Psoas muscle (tissue), 8 donors: ENCODE data around the gene RAD51B. TPM values are rescaled to one million over a fixed set of nuclear protein-coding genes. Genes with fewer than 3 reads are reported as not detected.

Experiments used
- ATAC-seq, 4 donors: fragments of 200-7000 bp; cut with Tn5 transposase; one replicate each; pipeline ENCODE4 v1.9.1; 2020; ENCODE audit warnings: moderate library complexity in 3 of 4, mild to moderate bottlenecking in 2 of 4
- DNase-seq, 2 donors: peaks; one replicate each; pipeline ENCODE4 v3.0.0-alpha.2; 2020
- H3K27ac ChIP-seq: fragments of 200-600 bp; one replicate; pipeline ENCODE4 v1.8.0; 2022
- H3K27me3 ChIP-seq, 3 donors: fragments of 200-600 bp in 1 of 3; one replicate each; pipeline versions ENCODE4 v1.6.1 to v1.8.0; 2013 to 2022; ENCODE audit warnings: low read length in 2 of 3, mild to moderate bottlenecking in 2 of 3, moderate library complexity in 1 of 3; ENCODE audit not compliant: insufficient read depth in 3 of 3
- H3K36me3 ChIP-seq, 2 donors: fragments of 200-600 bp in 1 of 2; one replicate each; pipeline versions ENCODE4 v1.6.1 to v1.8.0; 2013 to 2022; ENCODE audit warnings: low read depth in 1 of 2, mild to moderate bottlenecking in 1 of 2, moderate library complexity in 1 of 2; ENCODE audit not compliant: insufficient read depth in 1 of 2
- H3K4me1 ChIP-seq: fragments of 200-600 bp; one replicate; pipeline ENCODE4 v1.8.0; 2022
- H3K4me3 ChIP-seq: fragments of 200-600 bp; one replicate; pipeline ENCODE4 v1.8.0; 2022; ENCODE audit warnings: mild to moderate bottlenecking
- H3K9me3 ChIP-seq: fragments of 200-600 bp; one replicate; pipeline ENCODE4 v1.8.0; 2022
- whole genome bisulfite sequencing, 3 donors: extraction: QIAGEN DNeasy Blood & Tissue Kit; methylation state at CpG; one replicate each; pipeline versions ENCODE4 v1.1.6 to v1.1.7; 2013; 5-methylcytosine and 5-hydroxymethylcytosine counted together
- intact Hi-C, 2 donors: fragments of 100-400 bp; cut with DNase I; formaldehyde crosslinking; loops; one replicate each; pipeline versions ENCODE4 v1.11.0 to v1.14.2; 2022
- polyA plus RNA-seq, 3 donors: library from polyadenylated mRNA; stranded (reverse); fragments of 200-250 nt; gene quantifications; one replicate each; pipeline ENCODE4 v1.2.3, GENCODE V29; 2013
- total RNA-seq, 4 donors: library from RNA; stranded (reverse); fragmentation: NEBNext Ultra II Directional in 2 of 4; extraction: Animal tissue kit (Norgen Biotek cat#: 25700) in 2 of 4; gene quantifications; one replicate each; pipeline versions ENCODE4 v1.2.1 to v1.2.4, GENCODE V29; 2021 to 2023
- TF ChIP-seq, protein P1 (sequence below): fragments of 200-600 bp; IDR thresholded peaks from one replicate; pipeline ENCODE4 v1.8.0; 2022; ENCODE audit warnings: antibody characterized with exemption
- donor health status: healthy with polysubstance abuse.
- donor health status: DM: no; HTN: no; CAD: no; lungs with moderate emphysema.
- donor health status: Bipolar disorder and iron deficiency.
- donor health status: healthy.
- donor health status: DM: yes; HTN: yes; CAD: no.
- donor health status: DM: no; HTN: no; CAD: no.
- donor health status: DM: no; HTN: no; CAD: no.
- donor health status: DM: yes; HTN: yes; CAD: no.

RAD51B gene
- total and polyA plus RNA-seq, 7 donors: 0.60 to 7.2 (median 2.2) TPM

DNA sequence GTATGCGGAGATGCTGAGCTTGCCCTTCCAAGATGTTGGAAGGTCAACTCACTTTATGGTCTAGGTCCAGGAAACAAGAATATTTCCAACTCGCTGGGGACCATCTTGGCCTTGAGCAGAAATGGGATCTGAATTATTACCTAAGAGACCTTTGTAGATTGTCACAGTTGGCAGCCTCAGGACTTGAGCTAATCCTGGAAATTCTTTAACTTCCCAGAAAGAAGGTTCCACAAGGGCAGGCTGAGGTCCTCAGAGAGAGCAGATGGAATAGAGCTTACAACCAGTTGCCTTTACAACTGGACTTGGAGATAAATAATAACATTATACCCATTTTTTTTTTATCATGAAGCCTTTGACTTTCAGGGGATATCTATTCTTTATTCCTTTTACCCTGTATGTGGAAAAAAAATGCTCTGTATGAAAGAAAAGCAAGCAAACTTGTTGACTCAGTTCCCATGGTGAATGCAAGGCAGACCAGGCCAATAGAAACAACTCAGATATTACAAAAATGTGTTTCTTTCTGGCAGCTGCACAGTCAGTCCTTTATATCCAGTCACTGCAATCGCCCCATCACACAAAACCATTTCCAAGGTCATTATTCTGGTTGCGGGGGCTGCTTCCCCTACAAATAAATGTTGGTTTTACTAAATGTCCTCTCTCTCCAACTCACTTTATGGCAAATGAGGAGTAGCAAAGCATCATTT lies 571.9 kb downstream of the RAD51B start:
- Histone ChIP-seq H3K27ac (peak overlapping the region; percentile 56), H3K4me3 (no peak overlapping the region), H3K36me3 (no peaks in the 10 kb centered on the region), H3K9me3 (no peaks in the 10 kb centered on the region), H3K27me3 (no peaks in the 10 kb centered on the region), H3K4me1 (peaks cover 14% of the 10 kb centered on the region)
- 61 to 66% (median 65%) methylated on average over 4 of the region's 4 CpGs for WGBS, 3 donors
- intact Hi-C loops: no loop called here
- TF ChIP-seq, protein P1, sequence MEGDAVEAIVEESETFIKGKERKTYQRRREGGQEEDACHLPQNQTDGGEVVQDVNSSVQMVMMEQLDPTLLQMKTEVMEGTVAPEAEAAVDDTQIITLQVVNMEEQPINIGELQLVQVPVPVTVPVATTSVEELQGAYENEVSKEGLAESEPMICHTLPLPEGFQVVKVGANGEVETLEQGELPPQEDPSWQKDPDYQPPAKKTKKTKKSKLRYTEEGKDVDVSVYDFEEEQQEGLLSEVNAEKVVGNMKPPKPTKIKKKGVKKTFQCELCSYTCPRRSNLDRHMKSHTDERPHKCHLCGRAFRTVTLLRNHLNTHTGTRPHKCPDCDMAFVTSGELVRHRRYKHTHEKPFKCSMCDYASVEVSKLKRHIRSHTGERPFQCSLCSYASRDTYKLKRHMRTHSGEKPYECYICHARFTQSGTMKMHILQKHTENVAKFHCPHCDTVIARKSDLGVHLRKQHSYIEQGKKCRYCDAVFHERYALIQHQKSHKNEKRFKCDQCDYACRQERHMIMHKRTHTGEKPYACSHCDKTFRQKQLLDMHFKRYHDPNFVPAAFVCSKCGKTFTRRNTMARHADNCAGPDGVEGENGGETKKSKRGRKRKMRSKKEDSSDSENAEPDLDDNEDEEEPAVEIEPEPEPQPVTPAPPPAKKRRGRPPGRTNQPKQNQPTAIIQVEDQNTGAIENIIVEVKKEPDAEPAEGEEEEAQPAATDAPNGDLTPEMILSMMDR: no peak
- peak in 3 of 4 donors; percentile 30 to 41 (median 38) for ATAC-seq
- DNase-seq: no peak

DNA sequence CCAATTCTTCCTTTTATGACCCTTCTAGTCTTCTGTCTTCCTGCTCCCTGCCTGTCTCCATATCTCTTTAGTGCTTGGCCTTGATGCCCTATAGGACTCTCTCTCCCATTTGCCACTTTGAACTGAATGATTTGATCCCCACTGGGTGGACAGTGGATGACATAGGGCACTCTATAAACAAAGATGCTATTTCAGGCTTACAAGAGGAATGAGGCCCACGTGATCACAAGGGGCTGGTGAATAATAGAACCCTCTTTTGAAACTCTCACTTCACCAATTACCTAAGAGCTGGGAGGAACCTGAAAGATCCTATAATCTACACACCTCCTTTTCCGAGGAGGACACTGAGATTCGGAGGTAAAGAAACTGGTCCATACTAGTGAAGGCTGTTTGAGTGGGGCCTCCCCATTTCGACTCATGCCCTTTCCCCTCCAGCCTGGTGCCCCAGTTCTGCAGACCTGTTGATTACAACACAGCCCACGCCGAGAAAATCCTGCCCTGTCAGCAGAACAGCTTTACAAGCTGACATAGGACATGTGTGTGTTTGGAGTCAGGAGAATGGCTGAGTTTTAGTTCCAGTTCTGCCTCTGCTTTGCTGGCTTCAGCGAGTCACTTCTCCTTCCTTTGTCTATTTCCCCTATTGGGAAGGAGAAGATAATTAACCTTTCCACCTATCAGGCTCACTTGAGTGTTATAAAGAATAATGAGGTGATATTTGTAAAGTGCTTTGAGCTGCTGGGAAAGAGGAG lies 573.0 kb downstream of the RAD51B start:
- intact Hi-C loops: no loop called here

DNA sequence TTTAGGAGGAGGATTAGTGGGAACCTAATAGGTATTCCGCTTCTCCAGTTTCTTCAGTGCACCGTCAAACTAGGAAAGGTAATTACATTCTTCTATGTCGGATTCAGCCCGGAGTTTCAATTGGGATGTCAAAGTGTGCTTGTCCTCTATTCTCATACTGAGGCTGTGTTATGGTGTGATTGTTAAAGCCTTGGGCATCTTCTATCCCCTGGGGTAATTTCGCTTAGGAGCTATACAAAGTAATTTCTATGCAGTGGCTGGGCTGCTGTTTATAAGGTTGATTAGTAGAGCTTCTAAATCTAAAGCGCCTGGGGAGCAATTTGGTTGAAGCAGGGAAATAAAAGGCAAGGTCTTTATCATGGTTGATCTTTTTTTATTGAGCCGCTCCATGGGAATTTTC lies 573.7 kb downstream of the RAD51B start:
- Histone ChIP-seq H3K4me1 (peaks cover 14% of the 10 kb centered on the region), H3K36me3 (no peaks in the 10 kb centered on the region), H3K4me3 (no peak overlapping the region), H3K9me3 (no peaks in the 10 kb centered on the region), H3K27me3 (no peaks in the 10 kb centered on the region), H3K27ac (peak overlapping the region; percentile 56)
- ATAC-seq (no peak), DNase-seq (no peak)
- WGBS, 3 donors: 68 to 75% (median 71%) methylated on average over 7 of the region's 7 CpGs
- intact Hi-C loops: no loop called here
- TF ChIP-seq, protein P1: no peak

More for the DNA sequence above, 573.0 kb downstream of the RAD51B start:
- 45 to 50% (median 47%) methylated on average over 7 of the region's 7 CpGs for WGBS, 3 donors
- Histone ChIP-seq H3K4me1 (peaks cover 14% of the 10 kb centered on the region), H3K27me3 (no peaks in the 10 kb centered on the region), H3K9me3 (no peaks in the 10 kb centered on the region), H3K27ac (peak overlapping the region; percentile 56), H3K4me3 (no peak overlapping the region), H3K36me3 (no peaks in the 10 kb centered on the region)
- TF ChIP-seq, protein P1: no peak
- ATAC-seq (peak; percentile 46 to 81 (median 60)), DNase-seq (peak; percentile 48 to 71)

DNA sequence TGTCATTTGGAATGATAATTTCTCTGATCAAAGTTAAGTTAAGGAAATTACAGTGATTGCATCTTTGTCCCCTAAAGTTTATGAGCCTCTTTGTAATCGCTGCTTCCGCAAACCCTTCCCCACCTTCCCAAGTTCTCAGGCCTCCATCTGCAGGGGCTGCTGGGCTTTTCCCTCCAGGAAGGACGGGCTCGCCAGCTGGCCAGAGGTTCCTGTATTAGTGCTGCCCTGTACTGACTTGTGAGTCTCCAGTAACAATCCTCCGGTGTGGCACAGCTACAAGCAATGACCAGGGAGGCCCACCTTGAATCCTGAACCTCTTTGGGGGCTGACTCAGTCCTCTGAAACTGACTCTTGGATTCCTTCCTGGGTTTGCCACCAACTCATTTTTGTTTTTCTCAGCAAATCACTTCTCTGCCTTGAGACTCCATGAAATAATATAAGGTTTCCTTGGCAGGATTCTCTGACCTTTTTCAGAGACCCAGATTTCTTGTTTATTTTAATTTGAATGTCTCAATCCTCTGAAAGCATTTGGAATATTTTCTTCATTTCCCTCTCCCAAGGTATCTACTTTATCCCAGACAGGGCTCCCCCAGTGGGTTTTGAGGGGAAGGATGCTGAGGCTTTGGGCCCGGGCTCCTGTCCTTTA lies 574.7 kb downstream of the RAD51B start:
- H3K27ac ChIP-seq: peak overlapping the region; percentile 56
- TF ChIP-seq, protein P1: no peak
- intact Hi-C loops: no loop called here
- H3K4me3 ChIP-seq: no peak overlapping the region
- peaks cover 14% of the 10 kb centered on the region for H3K4me1 ChIP-seq
- no peaks in the 10 kb centered on the region for H3K27me3 ChIP-seq
- H3K36me3 ChIP-seq: no peaks in the 10 kb centered on the region
- 59 to 69% (median 62%) methylated on average over 5 to 6 of the region's 6 CpGs for WGBS, 3 donors
- H3K9me3 ChIP-seq: no peaks in the 10 kb centered on the region
- DNase-seq (no peak), ATAC-seq (no peak)
